ENCODE data around the gene MCC.

GRCh38 chr5:113092683-113093082, 395.6 kb downstream of the MCC start:
- TF ChIP-seq HDGF (IDR thresholded peaks at IDR 0.05; ENCODE audit: borderline replicate concordance) = no peak
- no peak for TF ChIP-seq SUZ12 (IDR thresholded peaks at IDR 0.05)
- no peak for TF ChIP-seq SP1 (IDR thresholded peaks at IDR 0.05)
- no peak for TF ChIP-seq FOXA1 (IDR thresholded peaks at IDR 0.05)
- no peak for TF ChIP-seq BHLHE40 (IDR thresholded peaks at IDR 0.05; ENCODE audit: borderline replicate concordance)
- no peak for TF ChIP-seq LEF1 (IDR thresholded peaks at IDR 0.05; ENCODE audit: borderline replicate concordance)
- TF ChIP-seq ELF4 (IDR thresholded peaks at IDR 0.05) = no peak
- no peak for TF ChIP-seq FOXM1 (IDR thresholded peaks at IDR 0.05; ENCODE audit: borderline replicate concordance)
- no peak for TF ChIP-seq CTBP1 (IDR thresholded peaks at IDR 0.05; ENCODE audit: borderline replicate concordance)
- TF ChIP-seq ZNF384 (IDR thresholded peaks at IDR 0.05) = no peak
- no peak for TF ChIP-seq PKNOX1 (IDR thresholded peaks at IDR 0.05)
- TF ChIP-seq FOXK2 (IDR thresholded peaks at IDR 0.05) = no peak
